ENCODE results near the gene SMIM10L2A. TPM values are rescaled to one million over a fixed set of nuclear protein-coding genes. Genes with fewer than 3 reads are reported as not detected.

SMIM10L2A gene
- total and polyA plus RNA-seq, 2 of the 8 experiments (the other 6 are each of a cell fraction or from before 2014, with no cell fraction given) = 5.0 to 7.5 TPM

DNA sequence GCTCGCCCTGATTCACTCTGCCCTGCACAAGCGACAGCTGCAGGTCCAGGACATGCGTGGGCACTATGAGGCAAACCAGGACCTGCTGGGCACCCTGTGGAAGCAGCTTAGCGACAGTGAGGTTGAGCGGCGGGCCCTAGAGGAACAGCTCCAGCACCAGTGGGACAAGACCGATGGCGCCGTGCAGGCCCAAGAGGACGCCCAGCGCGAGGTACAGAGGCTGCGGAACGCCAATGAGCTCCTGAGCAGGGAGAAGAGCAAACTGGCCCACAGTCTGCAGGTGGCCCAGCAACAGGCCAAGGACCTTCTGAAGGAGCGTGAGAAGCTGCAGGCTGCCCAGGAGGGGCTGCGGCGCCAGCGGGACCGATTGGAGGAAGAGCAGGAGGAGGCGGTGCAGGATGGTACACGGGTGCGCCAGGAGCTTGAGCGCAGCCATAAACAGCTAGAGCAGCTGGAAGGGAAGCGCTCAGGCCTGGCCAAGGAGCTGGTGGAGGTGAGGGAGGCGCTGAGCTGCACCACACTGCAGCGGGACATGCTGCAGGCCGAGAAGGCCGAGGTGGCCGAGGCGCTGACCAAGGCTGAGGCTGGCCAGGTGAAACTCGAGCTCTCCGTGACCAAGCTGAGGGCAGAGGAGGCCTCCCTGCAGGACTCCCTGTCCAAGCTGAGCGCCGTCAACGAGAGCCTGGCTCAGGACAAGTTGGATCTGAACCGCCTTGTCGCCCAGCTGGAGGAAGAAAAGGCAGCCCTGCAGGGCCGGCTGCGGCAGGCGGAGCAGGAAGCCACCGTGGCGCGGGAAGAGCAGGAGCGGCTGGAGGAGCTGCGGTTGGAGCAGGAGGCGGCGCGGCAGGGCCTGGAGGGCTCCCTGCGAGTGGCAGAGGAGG, 12.8 kb downstream of the SMIM10L2A start (continued):
- no peak for TF ChIP-seq NANOG (IDR thresholded peaks at IDR 0.05; ENCODE audit: insufficient read depth, low read depth, low read length, poor library complexity, severe bottlenecking)
- TF ChIP-seq EGR1 (IDR thresholded peaks at IDR 0.05; ENCODE audit: borderline replicate concordance, low read depth, low read length) = no peak
- no peak for TF ChIP-seq CHD2 (IDR thresholded peaks at IDR 0.05; ENCODE audit: low read length)
- TF ChIP-seq, protein P1, sequence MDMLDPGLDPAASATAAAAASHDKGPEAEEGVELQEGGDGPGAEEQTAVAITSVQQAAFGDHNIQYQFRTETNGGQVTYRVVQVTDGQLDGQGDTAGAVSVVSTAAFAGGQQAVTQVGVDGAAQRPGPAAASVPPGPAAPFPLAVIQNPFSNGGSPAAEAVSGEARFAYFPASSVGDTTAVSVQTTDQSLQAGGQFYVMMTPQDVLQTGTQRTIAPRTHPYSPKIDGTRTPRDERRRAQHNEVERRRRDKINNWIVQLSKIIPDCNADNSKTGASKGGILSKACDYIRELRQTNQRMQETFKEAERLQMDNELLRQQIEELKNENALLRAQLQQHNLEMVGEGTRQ (IDR thresholded peaks at IDR 0.05; ENCODE audit: low read length) = no peak
- no peak for TF ChIP-seq SIX5 (IDR thresholded peaks at IDR 0.05; ENCODE audit: low read depth, low read length)
- TF ChIP-seq PHF8 (conservative IDR thresholded peaks at IDR 0.05; ENCODE audit: low read depth, low read length) = no peak
- no peak for TF ChIP-seq KDM5A (IDR thresholded peaks at IDR 0.05; ENCODE audit: low read length)
- TF ChIP-seq RFX5 (IDR thresholded peaks at IDR 0.05; ENCODE audit: borderline replicate concordance, low read depth, low read length) = no peak
- TF ChIP-seq, protein P2, sequence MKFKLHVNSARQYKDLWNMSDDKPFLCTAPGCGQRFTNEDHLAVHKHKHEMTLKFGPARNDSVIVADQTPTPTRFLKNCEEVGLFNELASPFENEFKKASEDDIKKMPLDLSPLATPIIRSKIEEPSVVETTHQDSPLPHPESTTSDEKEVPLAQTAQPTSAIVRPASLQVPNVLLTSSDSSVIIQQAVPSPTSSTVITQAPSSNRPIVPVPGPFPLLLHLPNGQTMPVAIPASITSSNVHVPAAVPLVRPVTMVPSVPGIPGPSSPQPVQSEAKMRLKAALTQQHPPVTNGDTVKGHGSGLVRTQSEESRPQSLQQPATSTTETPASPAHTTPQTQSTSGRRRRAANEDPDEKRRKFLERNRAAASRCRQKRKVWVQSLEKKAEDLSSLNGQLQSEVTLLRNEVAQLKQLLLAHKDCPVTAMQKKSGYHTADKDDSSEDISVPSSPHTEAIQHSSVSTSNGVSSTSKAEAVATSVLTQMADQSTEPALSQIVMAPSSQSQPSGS (IDR thresholded peaks at IDR 0.05; ENCODE audit: low read length) = no peak
